ENCODE data around the gene SLC1A5. TPM values are rescaled to one million over a fixed set of nuclear protein-coding genes. Genes with fewer than 3 reads are reported as not detected.

The SLC1A5 gene
- total and polyA plus RNA-seq, 2 experiments from 2014 or later = 103 to 272 TPM

DNA sequence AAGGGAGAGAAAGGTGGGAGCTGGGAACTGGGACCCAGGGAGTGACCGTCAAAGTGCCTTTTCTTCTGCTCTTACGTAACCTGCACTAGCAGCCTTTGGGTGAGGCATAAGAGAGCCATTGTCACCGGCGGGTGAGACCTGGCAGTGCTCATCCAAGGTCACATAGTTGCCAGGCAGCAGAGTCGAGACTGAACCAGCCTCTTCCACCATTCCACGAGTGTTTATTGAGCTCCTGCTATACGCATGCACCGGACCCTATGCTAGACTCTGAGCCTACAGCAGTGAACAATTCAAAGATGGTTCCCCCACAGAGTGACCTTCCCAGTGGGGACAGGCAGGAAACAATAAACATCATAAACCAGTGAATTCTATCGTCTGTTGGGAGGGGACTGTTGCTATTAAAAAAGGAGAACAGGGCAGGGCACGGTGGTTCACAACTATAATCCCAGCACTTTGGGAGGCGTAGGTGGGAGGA is 23.5 kb downstream of the SLC1A5 start (continued):
- TF ChIP-seq, protein P1, sequence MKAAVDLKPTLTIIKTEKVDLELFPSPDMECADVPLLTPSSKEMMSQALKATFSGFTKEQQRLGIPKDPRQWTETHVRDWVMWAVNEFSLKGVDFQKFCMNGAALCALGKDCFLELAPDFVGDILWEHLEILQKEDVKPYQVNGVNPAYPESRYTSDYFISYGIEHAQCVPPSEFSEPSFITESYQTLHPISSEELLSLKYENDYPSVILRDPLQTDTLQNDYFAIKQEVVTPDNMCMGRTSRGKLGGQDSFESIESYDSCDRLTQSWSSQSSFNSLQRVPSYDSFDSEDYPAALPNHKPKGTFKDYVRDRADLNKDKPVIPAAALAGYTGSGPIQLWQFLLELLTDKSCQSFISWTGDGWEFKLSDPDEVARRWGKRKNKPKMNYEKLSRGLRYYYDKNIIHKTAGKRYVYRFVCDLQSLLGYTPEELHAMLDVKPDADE (IDR thresholded peaks at IDR 0.05) = no peak
- no peak for TF ChIP-seq ZNF114 (CRISPR knock-in tag; IDR thresholded peaks at IDR 0.05)
- TF ChIP-seq, protein P2, sequence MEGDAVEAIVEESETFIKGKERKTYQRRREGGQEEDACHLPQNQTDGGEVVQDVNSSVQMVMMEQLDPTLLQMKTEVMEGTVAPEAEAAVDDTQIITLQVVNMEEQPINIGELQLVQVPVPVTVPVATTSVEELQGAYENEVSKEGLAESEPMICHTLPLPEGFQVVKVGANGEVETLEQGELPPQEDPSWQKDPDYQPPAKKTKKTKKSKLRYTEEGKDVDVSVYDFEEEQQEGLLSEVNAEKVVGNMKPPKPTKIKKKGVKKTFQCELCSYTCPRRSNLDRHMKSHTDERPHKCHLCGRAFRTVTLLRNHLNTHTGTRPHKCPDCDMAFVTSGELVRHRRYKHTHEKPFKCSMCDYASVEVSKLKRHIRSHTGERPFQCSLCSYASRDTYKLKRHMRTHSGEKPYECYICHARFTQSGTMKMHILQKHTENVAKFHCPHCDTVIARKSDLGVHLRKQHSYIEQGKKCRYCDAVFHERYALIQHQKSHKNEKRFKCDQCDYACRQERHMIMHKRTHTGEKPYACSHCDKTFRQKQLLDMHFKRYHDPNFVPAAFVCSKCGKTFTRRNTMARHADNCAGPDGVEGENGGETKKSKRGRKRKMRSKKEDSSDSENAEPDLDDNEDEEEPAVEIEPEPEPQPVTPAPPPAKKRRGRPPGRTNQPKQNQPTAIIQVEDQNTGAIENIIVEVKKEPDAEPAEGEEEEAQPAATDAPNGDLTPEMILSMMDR (conservative IDR thresholded peaks at IDR 0.05; ENCODE audit: low read depth in 2 of 2) = no peak
- no peak for TF ChIP-seq CREB1 (CRISPR knock-in tag; IDR thresholded peaks at IDR 0.05; ENCODE audit: low read depth)
- TF ChIP-seq, protein P3, sequence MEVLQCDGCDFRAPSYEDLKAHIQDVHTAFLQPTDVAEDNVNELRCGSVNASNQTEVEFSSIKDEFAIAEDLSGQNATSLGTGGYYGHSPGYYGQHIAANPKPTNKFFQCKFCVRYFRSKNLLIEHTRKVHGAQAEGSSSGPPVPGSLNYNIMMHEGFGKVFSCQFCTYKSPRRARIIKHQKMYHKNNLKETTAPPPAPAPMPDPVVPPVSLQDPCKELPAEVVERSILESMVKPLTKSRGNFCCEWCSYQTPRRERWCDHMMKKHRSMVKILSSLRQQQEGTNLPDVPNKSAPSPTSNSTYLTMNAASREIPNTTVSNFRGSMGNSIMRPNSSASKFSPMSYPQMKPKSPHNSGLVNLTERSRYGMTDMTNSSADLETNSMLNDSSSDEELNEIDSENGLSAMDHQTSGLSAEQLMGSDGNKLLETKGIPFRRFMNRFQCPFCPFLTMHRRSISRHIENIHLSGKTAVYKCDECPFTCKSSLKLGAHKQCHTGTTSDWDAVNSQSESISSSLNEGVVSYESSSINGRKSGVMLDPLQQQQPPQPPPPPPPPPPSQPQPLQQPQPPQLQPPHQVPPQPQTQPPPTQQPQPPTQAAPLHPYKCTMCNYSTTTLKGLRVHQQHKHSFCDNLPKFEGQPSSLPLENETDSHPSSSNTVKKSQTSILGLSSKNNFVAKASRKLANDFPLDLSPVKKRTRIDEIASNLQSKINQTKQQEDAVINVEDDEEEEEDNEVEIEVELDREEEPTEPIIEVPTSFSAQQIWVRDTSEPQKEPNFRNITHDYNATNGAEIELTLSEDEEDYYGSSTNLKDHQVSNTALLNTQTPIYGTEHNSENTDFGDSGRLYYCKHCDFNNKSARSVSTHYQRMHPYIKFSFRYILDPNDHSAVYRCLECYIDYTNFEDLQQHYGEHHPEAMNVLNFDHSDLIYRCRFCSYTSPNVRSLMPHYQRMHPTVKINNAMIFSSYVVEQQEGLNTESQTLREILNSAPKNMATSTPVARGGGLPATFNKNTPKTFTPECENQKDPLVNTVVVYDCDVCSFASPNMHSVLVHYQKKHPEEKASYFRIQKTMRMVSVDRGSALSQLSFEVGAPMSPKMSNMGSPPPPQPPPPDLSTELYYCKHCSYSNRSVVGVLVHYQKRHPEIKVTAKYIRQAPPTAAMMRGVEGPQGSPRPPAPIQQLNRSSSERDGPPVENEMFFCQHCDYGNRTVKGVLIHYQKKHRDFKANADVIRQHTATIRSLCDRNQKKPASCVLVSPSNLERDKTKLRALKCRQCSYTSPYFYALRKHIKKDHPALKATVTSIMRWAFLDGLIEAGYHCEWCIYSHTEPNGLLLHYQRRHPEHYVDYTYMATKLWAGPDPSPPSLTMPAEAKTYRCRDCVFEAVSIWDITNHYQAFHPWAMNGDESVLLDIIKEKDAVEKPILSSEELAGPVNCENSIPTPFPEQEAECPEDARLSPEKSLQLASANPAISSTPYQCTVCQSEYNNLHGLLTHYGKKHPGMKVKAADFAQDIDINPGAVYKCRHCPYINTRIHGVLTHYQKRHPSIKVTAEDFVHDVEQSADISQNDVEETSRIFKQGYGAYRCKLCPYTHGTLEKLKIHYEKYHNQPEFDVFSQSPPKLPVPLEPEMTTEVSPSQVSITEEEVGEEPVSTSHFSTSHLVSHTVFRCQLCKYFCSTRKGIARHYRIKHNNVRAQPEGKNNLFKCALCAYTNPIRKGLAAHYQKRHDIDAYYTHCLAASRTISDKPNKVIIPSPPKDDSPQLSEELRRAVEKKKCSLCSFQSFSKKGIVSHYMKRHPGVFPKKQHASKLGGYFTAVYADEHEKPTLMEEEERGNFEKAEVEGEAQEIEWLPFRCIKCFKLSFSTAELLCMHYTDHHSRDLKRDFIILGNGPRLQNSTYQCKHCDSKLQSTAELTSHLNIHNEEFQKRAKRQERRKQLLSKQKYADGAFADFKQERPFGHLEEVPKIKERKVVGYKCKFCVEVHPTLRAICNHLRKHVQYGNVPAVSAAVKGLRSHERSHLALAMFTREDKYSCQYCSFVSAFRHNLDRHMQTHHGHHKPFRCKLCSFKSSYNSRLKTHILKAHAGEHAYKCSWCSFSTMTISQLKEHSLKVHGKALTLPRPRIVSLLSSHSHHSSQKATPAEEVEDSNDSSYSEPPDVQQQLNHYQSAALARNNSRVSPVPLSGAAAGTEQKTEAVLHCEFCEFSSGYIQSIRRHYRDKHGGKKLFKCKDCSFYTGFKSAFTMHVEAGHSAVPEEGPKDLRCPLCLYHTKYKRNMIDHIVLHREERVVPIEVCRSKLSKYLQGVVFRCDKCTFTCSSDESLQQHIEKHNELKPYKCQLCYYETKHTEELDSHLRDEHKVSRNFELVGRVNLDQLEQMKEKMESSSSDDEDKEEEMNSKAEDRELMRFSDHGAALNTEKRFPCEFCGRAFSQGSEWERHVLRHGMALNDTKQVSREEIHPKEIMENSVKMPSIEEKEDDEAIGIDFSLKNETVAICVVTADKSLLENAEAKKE (CRISPR knock-in tag; IDR thresholded peaks at IDR 0.05) = no peak
